HG03135 (cell line): ENCODE results near the gene BZW1.

ENCODE experiments used
- ATAC-seq: cut with Tn5 transposase; IDR thresholded peaks from one replicate; pipeline ENCODE4 v1.9.1; 2021; ENCODE audit warnings: mild to moderate bottlenecking, moderate library complexity; ENCODE audit not compliant: unreplicated experiment

Gene BZW1

DNA sequence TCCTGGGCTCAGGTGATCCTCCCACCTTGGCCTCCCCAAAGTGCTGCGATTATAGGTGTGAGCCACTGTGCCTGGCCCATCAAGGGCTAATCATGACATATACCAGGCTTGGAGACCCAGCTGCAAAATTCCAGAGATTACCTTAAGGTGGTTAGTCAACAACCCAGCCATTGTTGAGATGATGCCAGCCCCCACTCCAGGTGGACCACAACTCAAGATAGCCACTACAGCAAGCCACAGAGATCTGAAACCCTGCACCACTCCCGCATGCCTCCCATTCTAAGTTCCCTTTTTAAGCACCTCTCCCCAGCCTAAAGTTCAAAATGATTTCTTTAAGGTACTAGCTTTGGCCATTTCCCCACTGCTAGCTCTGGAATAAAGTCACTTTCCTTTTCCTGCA, 57.3 kb downstream of the BZW1 start:
- ATAC-seq, result no peak

DNA sequence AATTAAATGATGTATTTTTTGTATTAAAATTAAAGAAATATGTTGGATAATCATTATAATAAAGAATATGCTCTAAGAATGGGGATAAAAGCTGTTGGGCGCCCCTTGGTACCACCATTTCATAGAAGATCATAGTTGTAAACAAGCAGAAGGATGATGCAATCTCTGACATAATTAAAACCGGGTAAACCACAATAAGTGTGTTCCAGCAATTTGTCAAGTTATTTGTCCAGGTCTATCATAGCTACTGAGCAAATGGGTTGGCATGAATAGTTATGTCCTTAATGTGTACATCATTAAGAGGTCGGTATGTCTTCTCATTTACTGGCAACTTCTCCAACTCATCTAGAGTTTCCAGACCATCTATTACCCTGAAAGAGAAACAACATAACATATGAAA, 59.4 kb downstream of the BZW1 start:
- no peak for ATAC-seq

DNA sequence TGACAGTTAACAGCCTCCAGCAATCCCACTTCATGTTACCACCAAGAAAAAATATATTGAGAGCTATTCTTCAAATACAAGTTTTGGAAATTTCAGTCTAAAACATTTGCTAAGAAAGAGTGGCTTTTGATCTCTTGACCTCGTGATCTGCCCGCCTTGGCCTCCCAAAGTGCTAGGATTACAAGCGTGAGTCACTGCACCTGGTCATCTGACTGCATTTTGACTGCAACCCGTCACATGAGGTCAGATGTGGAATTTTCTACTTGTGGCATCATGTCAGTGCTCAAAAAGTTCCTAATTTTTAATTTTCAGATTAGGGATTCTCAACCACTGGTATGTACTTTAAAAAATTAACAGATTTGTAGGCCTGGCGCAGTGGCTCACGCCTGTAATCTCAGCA, 61.9 kb downstream of the BZW1 start:
- ATAC-seq, result no peak
